ENCODE results near the gene MEGF11.

MEGF11 gene

GRCh38 chr15:65920121-65920520 lies 333.4 kb downstream of the MEGF11 start:
- H3K79me2 ChIP-seq, result no peaks in the 10 kb centered on the region
- no peaks in the 10 kb centered on the region for H3K36me3 ChIP-seq (ENCODE audit: control insufficient read depth, insufficient read depth, low read length)
- no peak overlapping the region for H3K4me3 ChIP-seq (ENCODE audit: low read depth, low read length)
- H3K4me1 ChIP-seq, result no peaks in the 10 kb centered on the region
- H3K27ac ChIP-seq, result no peak overlapping the region
- H3K9me3 ChIP-seq (ENCODE audit: control insufficient read depth, low read length), result no peaks in the 10 kb centered on the region
- TF ChIP-seq CTCF (IDR thresholded peaks at IDR 0.05), result no peak
- no peaks in the 10 kb centered on the region for H3K27me3 ChIP-seq (ENCODE audit: control insufficient read depth, insufficient read depth, low read length)
- no peak overlapping the region for H3K9ac ChIP-seq
- H2AFZ ChIP-seq, result no peak overlapping the region
- no peak overlapping the region for H3K4me2 ChIP-seq (ENCODE audit: low read length)

- H3K9me3 ChIP-seq (ENCODE audit: control insufficient read depth, low read length), result no peaks in the 10 kb centered on the region
- H3K4me1 ChIP-seq, result no peaks in the 10 kb centered on the region
- H3K4me3 ChIP-seq (ENCODE audit: low read depth, low read length), result no peak overlapping the region
- no peaks in the 10 kb centered on the region for H3K36me3 ChIP-seq (ENCODE audit: control insufficient read depth, insufficient read depth, low read length)
- no peak for TF ChIP-seq CTCF (IDR thresholded peaks at IDR 0.05)
- H3K4me2 ChIP-seq (ENCODE audit: low read length), result no peak overlapping the region
- H3K27me3 ChIP-seq (ENCODE audit: control insufficient read depth, insufficient read depth, low read length), result no peaks in the 10 kb centered on the region
- no peaks in the 10 kb centered on the region for H3K79me2 ChIP-seq
- H2AFZ ChIP-seq, result no peak overlapping the region
- H3K9ac ChIP-seq, result no peak overlapping the region
- no peak overlapping the region for H3K27ac ChIP-seq
These were observed 334.2 kb downstream of the MEGF11 start for GRCh38 chr15:65919353-65919752.

GRCh38 chr15:65918945-65919344 lies 334.6 kb downstream of the MEGF11 start:
- Histone ChIP-seq H2AFZ (no peak overlapping the region), H3K79me2 (no peaks in the 10 kb centered on the region), H3K4me1 (no peaks in the 10 kb centered on the region), H3K27me3 (ENCODE audit: control insufficient read depth, insufficient read depth, low read length) (no peaks in the 10 kb centered on the region), H3K9me3 (ENCODE audit: control insufficient read depth, low read length) (no peaks in the 10 kb centered on the region), H3K9ac (no peak overlapping the region), H3K4me2 (ENCODE audit: low read length) (no peak overlapping the region), H3K4me3 (ENCODE audit: low read depth, low read length) (no peak overlapping the region), H3K27ac (no peak overlapping the region), H3K36me3 (ENCODE audit: control insufficient read depth, insufficient read depth, low read length) (no peaks in the 10 kb centered on the region)
- TF ChIP-seq CTCF (IDR thresholded peaks at IDR 0.05), result no peak

GRCh38 chr15:65918357-65918920 lies 335.1 kb downstream of the MEGF11 start:
- TF ChIP-seq CTCF (IDR thresholded peaks at IDR 0.05), result no peak

GRCh38 chr15:65917936-65918335 lies 335.6 kb downstream of the MEGF11 start:
- H2AFZ ChIP-seq, result no peak overlapping the region
- no peak overlapping the region for H3K4me3 ChIP-seq (ENCODE audit: low read depth, low read length)
- no peaks in the 10 kb centered on the region for H3K36me3 ChIP-seq (ENCODE audit: control insufficient read depth, insufficient read depth, low read length)
- no peaks in the 10 kb centered on the region for H3K79me2 ChIP-seq
- H3K9me3 ChIP-seq (ENCODE audit: control insufficient read depth, low read length), result no peaks in the 10 kb centered on the region
- H3K4me2 ChIP-seq (ENCODE audit: low read length), result no peak overlapping the region
- no peak for TF ChIP-seq CTCF (IDR thresholded peaks at IDR 0.05)
- H3K4me1 ChIP-seq, result no peaks in the 10 kb centered on the region
- H3K27ac ChIP-seq, result no peak overlapping the region
- H3K9ac ChIP-seq, result no peak overlapping the region
- no peaks in the 10 kb centered on the region for H3K27me3 ChIP-seq (ENCODE audit: control insufficient read depth, insufficient read depth, low read length)

More at GRCh38 chr15:65918357-65918920, 335.1 kb downstream of the MEGF11 start:
- H3K4me2 ChIP-seq (ENCODE audit: low read length), result no peak overlapping the region
- H3K4me1 ChIP-seq, result no peaks in the 10 kb centered on the region
- H3K27ac ChIP-seq, result no peak overlapping the region
- no peaks in the 10 kb centered on the region for H3K9me3 ChIP-seq (ENCODE audit: control insufficient read depth, low read length)
- H3K27me3 ChIP-seq (ENCODE audit: control insufficient read depth, insufficient read depth, low read length), result no peaks in the 10 kb centered on the region
- H2AFZ ChIP-seq, result no peak overlapping the region
- H3K79me2 ChIP-seq, result no peaks in the 10 kb centered on the region
- no peak overlapping the region for H3K4me3 ChIP-seq (ENCODE audit: low read depth, low read length)
- H3K36me3 ChIP-seq (ENCODE audit: control insufficient read depth, insufficient read depth, low read length), result no peaks in the 10 kb centered on the region
- no peak overlapping the region for H3K9ac ChIP-seq

Measured in parathyroid adenoma (tissue), 2 donors.